Mammary epithelial cell (primary cell): ENCODE results near the gene POLH.
"Not testable (repeated sequence)": the region's sequence is repeated elsewhere in the genome, so short reads cannot be mapped to it uniquely, and the experiment has no call there.

Experiments
- CTCF ChIP-seq, 2 donors: IDR thresholded peaks in 1 of 2; conservative IDR thresholded peaks in 1 of 2; 2 replicates each; pipeline ENCODE4 v1.5.1; 2011 to 2012; ENCODE audit warnings: inconsistent platforms in 2 of 2, low read length in 2 of 2, mild to moderate bottlenecking in 2 of 2, control low read depth in 1 of 2, low read depth in 1 of 2; ENCODE audit not compliant: insufficient read depth in 1 of 2; ENCODE audit errors: extremely low read depth in 1 of 2
- EZH2 ChIP-seq: IDR thresholded peaks from 2 replicates; pipeline ENCODE4 v1.6.1; 2012; ENCODE audit warnings: low read length, inconsistent platforms, borderline replicate concordance

- not testable (repeated sequence) for TF ChIP-seq CTCF (conservative IDR thresholded peaks at IDR 0.05 in 1 of 2, IDR thresholded peaks at IDR 0.05 in 1 of 2; ENCODE audit: extremely low read depth in 1 of 2, insufficient read depth in 1 of 2, low read depth in 1 of 2, low read length in 2 of 2); EZH2
Measured at GRCh38 chr6:43662948-43663347, 87.0 kb downstream of the POLH start.
